GM19193 (cell line): ENCODE results near the gene FBXO38.

Source experiments
- POLR2A ChIP-seq: IDR thresholded peaks from 4 replicates; pipeline ENCODE4 v1.6.1; 2011; ENCODE audit not compliant: insufficient read depth, insufficient read length; ENCODE audit errors: extremely low read depth

FBXO38 gene

GRCh38 chr5:148397968-148398595 is 14.3 kb downstream of the FBXO38 start:
- no peak for TF ChIP-seq POLR2A

GRCh38 chr5:148398698-148399121 is 15.0 kb downstream of the FBXO38 start:
- no peak for TF ChIP-seq POLR2A

DNA sequence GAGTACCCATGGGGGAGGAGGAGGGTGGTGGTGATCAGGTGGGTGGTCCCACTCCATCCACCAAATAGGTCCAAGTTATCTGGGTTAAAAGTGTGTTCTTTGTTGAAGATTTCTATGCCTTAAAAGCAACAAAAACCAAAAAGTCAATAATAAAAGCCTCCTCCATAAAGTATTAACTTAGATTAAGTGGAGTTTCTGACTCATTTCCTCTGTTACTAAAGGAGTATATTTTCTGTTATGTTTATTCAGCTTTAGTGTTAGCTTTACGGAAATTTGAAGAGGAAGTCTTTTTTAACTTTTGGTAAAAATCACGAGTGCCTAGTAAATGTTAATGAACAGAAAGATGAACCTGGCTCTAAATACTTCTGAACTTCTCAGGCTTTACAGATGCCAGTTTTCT is 17.8 kb downstream of the FBXO38 start:
- TF ChIP-seq POLR2A: no peak

- TF ChIP-seq POLR2A: no peak
Observed at GRCh38 chr5:148403344-148403743, 19.6 kb downstream of the FBXO38 start.

- TF ChIP-seq POLR2A: no peak
Observed at GRCh38 chr5:148406406-148406805, 22.6 kb downstream of the FBXO38 start.

- no peak for TF ChIP-seq POLR2A
Observed at GRCh38 chr5:148408092-148408491, 24.3 kb downstream of the FBXO38 start.

GRCh38 chr5:148412124-148412523 is 28.4 kb downstream of the FBXO38 start:
- no peak for TF ChIP-seq POLR2A

GRCh38 chr5:148414833-148415232 is 31.1 kb downstream of the FBXO38 start:
- TF ChIP-seq POLR2A: no peak

DNA sequence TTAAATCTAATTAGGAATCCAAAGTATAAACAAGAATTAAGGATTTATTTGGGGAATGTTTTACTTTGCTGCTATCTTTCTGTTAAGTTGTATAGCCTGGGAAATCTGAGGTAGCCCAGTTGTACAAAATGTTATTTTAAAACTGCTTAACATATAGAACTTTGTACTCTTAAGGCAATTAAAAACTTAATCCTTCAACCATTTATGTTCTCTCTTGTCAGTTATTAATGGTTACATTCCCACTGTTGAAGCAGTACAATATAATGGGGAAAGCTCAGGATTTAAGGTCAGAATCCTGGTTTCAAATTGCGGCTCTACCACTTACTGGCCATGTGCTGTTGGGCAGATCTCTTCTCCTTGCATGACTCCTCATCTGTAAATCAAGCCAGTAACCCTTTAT is 32.7 kb downstream of the FBXO38 start:
- TF ChIP-seq POLR2A: no peak

GRCh38 chr5:148416921-148417320 is 33.2 kb downstream of the FBXO38 start:
- no peak for TF ChIP-seq POLR2A

DNA sequence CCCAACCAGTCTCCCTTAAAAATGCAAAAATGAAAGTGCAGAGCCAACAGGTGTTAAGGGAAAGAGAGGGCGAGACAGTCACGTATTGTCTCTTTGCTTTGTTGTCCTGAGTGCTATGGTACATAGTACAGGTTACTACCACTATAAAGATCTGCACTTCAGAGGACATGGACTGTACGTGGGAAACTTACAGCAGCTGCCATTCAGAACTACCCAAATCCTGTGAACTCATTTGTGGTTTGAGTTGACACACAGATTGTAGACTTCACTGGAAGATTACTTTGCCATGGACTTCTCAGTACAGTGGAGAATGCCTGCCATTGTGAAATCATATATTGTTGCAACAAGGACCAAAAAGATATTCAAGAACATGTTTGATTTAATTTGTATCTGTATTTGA is 34.8 kb downstream of the FBXO38 start:
- TF ChIP-seq POLR2A: no peak

DNA sequence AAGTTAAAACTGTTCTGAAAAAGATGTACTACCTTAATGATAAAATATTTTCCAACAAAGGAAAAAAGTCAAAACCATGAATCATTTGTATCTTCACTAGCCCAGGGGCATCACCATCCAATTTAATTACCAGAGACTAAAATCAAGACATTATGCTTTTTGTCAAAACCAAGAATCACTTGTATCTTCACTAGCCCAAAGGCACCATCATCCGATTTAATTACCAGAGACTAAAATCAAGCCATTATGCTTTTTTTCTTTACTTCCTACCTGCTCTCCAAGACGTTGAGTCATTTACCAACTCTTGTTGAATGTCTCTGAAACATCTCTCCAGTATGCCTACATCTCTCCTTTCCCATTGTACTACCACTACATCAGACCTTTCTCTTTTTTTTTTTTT is 37.9 kb downstream of the FBXO38 start:
- TF ChIP-seq POLR2A: no peak

GRCh38 chr5:148425808-148426207 is 42.0 kb downstream of the FBXO38 start:
- TF ChIP-seq POLR2A: no peak

DNA sequence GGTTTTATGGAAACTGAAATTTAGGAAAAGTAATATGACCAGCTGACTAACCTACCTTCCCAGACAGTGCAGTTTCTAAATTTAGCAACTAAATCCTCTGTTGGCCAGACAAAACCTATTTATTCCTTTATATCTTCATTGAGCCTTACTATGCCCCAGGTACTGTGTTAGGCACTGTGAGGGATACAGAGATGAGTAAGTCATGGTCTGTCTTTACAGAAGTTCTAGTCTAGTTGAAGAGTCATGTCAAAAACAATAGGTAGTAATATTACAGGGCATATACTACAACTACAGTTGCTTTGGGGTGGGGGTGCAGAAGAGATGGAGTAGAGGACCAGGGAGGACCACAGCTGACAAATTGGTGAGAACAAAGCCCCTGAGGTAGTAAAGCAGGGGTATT is 42.8 kb downstream of the FBXO38 start:
- no peak for TF ChIP-seq POLR2A

- no peak for TF ChIP-seq POLR2A
Observed at GRCh38 chr5:148427370-148428042, 43.7 kb downstream of the FBXO38 start.

- TF ChIP-seq POLR2A: no peak
Observed at GRCh38 chr5:148428848-148429247, 45.1 kb downstream of the FBXO38 start.
